NCI-H146 (cell line): ENCODE measurements around the gene ZC3H11A.
"Not testable (repeated sequence)": the region's sequence is repeated elsewhere in the genome, so short reads cannot be mapped to it uniquely, and the experiment has no call there.

Source experiments
- DNase-seq: peaks from one replicate; lab custom pipeline; 2025; lab: John Stamatoyannopoulos, UW

The ZC3H11A gene

GRCh38 chr1:203795441-203796235 lies at the start of gene ZC3H11A, which contains the start of gene ZBED6:
Gene ZC3H11A (plus strand): TSS chr1:203795623. CDS start chr1:203817071, 21,448 bp downstream.
Gene ZBED6 (plus strand): TSS chr1:203795623. CDS start chr1:203797523, 1,900 bp downstream.
- DNase-seq, result peak; percentile 98

DNA sequence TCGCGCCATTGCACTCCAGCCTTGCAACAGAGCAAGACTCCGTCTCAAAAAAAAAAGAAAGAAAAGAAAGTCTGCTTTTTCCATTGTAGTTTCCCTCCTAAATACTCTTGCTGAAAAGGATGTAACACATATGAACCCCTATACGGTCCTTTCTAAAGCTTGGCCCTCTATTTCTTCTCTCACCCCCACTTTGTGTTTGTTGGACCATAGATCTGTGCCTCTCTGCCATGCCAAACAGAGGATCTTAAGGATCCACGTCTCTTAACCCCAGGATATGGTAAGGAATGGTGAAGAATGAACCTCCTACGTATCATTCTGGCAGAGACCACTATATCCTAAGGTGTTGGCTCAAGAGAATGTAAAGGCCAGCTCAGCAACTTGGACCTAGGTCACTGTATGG lies 49.1 kb upstream of the ZC3H11A start:
- no peak for DNase-seq

GRCh38 chr1:203751051-203751450 lies 44.4 kb upstream of the ZC3H11A start:
- DNase-seq, result no peak

DNA sequence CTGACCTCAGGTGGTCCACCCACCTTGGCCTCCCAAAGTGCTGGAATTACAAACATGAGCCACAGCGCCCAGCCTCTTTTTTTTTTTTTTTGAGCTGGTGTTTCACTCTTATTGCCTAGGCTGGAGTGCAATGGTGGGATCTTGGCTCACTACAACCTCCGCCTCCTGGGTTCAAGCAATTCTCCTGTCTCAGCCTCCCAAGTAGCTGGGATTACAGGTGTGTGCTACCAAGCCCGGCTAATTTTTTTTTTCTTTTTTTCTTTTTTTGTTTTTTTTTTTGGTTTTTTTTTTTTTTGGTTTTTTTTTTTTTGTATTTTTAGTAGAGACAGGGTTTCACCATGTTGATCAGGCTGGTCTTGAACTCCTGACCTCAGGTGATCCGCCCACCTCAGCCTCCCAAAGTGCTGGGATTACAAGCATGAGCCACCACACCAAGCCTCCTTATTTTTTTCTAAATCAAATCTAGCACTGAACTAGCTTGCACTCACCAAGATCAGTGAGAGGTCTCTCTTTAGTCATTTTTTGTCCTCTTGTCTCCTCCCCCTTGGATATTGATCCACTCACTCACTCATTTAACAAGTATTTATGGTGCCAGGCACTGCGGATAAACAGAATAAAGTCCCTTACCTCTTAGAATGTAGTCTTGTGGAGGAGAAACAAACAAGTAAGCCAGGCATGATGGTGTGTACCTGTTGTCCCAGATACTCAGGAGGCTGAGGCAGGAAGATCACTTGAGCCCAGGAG lies 43.6 kb upstream of the ZC3H11A start:
- not testable (repeated sequence) for DNase-seq

DNA sequence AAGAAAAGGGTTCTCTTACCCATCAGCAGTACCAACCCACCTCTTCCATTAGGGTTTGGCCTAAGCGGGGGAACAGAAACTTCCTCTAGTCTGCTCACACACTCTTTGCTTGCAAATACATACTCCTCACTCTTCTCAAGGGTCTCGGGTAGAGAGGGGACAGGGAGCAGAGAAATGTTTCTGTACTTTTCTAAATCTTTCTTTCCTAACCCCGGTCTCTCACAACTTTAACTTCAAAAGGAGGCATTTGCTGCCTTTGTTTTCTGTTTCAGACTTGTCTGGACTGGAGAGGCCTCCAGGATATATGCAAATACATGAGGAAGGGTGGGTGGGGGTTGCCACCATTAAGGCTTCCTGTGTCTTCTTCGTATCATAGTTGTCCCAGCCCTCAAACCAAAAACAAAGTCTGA lies 41.0 kb upstream of the ZC3H11A start:
- DNase-seq, result no peak

DNA sequence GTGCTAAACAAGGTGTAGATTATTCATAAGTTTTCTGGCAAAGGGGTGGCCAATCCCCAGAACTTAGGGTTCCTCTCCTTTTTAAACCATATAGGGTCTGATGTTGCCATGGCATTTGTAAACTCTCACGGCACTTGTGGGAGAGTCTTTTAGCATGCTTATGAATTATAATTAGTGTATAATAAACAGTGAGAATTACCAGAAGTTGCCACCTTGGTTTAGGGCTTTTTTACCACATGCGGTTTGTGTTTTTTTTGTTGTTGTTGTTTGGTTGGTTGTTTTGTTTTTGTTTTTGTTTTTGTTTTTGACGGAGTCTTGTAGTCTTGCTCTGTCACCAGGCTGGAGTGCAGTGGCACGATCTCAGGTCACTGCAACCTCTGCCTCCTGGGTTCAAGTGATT lies 39.4 kb upstream of the ZC3H11A start:
- no peak for DNase-seq

DNA sequence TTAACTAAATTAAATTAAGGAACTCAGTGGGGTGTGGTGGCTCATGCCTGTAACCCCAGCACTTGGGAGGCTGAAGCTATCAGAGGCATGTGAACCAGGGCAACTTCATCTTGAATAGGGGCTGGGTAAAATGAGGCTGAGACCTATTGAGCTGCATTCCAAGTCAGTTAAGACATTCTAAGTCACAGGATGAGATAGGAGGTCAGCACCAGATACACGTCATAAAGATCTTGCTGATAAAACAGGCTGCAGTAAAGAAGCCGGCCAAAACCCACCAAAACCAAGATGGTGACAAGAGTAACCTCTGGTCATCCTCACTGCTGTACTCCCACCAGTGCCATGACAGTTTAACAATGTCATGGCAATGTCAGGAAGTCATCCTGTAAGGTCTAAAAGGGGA lies 36.7 kb upstream of the ZC3H11A start:
- not testable (repeated sequence) for DNase-seq

GRCh38 chr1:203760506-203760905 lies 34.9 kb upstream of the ZC3H11A start:
- no peak for DNase-seq

DNA sequence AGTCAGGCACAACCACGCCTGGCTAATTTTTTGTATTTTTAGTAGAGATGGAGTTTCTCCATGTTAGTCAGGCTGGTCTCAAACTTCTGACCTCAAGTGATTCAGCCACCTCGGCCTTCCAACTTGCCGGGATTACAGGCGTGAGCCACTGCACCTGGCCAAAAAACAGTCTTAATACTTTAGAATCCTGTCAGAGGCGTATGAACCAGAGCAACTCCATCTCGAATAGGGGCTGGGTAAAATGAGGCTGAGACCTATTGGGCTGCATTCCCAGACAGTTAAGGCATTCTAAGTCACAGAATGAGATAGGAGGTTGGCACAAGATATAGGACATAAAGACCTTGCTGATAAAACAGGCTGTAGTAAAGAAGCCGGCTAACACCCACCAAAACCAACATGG lies 33.5 kb upstream of the ZC3H11A start:
- DNase-seq, result not testable (repeated sequence)

- no peak for DNase-seq
Measured at GRCh38 chr1:203763505-203763904, 31.9 kb upstream of the ZC3H11A start.

DNA sequence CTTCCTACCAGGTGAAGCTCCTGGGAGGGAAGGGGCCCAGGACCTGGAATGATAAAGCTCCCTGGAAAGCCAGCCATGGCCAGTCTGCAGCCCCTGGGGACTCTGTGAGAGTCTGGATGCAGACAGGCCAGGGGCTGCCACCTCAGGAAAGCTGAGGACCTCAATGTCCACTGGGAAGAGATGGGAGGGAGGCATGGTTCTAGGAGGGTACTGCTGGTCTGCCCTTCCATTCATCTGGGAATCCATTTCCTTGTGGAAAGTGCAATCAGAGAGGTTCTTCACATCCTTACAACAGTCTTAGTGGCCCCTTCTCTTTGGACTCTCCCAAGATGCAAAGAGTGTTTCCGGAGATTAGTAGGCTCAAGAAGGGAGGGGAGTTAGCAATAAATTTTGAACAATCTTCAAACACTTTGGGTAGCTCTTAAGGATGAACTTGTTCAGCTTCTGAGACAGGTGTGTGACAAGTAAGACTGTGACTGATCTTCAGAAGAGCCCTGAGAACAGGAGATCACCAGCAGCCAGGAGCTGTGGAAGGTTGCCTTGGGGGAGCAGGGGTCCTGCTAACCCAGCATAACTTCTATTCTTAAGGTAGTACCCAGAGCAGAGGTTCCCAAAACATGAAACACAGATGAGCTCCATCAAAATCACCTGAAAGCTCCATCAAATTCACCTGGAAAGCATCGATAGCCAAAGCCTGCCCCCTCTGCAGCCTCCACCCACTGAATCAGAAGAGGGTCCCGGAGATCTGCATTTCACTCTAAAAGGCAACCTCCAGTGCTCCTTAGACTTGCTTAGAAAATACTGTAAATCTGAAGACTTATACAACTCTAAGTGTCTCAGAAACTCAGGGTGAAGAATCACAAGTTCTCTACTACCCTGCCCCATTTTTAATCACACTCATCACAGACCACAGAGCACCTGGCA lies 31.1 kb upstream of the ZC3H11A start:
- DNase-seq, result no peak

DNA sequence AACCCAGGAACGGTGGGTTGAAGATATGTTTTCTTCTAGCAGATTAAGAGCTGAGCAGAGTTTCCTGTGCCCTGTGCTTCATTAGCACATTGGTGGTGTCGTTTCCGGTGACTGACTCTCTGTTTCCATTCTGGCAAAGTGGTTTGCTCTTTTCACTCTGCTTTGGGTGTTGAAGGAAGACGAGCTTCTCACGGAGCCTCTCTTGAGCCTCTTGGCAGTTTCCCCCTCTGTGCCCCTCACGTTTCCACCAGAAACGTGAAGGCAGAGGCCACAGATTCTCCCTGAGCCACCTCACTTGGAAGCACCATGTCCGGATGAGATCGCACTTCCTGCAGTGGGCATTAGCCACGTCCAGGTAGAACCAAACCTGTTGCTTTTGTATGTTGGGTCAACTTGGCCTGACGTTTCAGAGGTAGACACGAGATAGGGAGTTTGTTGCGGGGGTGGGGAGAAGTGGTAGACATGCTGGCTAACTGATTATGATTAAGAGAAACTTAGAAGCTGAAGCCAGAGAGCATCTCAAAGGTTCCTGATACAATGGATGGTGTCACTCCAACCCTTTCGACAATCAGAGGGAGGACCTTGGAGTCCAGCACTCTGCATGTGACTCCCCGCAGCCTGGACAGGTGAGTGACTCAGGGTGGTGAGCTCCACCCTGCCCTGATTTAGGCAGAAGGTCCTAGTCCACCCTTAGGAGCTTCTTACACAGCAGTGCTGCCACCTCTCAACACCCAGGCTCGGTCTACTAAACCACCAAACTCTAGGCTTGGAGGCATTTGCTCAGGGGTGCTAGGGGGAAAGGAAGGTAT lies 30.2 kb upstream of the ZC3H11A start, which contains the start of gene LAX1:
TSS of gene LAX1 (plus strand) at position 155 of the 809 bp plus-strand sequence. CDS start at position 538, 383 bp downstream.
- no peak for DNase-seq

GRCh38 chr1:203768256-203768655 lies 27.2 kb upstream of the ZC3H11A start:
- no peak for DNase-seq

DNA sequence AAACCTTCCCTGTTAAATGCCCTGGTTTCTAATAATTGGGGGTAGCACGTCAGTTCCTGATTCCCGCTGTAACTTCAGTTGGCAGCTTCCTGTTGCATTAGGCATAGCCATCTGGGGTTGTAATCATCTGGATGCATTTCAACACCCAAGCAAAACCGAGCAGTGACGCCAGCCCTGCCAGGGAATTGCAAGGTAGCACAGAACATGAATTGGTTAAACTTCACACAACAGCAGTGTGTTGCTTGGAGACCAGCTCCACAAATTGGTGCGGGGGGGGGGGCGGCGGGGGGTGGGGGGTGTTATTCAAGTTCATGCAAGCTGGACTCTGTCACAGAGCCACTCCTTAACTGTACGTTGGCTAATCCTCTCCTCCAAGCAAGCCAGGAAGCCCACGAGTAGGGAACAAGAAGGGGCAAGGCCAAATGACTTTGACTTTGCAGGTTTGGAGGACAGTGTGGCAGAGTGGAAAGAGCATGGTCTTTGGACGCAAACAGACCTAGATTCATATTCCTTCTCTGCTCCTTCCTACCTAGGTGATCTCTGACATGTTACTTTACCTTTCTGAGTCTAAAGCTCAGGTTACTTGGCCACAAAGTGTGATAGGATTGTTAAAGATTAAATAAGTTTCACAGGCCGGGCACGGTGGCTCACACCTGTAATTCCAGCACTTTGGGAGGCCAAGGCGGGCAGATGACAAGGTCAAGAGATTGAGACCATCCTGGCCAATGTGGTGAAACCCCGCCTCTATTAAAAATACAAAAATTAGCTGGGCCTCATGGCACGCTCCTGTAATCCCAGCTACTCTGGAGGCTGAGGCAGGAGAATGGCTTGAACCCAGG lies 25.7 kb upstream of the ZC3H11A start:
- DNase-seq, result peak; percentile 56

GRCh38 chr1:203771901-203772301 lies 23.5 kb upstream of the ZC3H11A start:
- DNase-seq, result no peak

GRCh38 chr1:203772836-203773235 lies 22.6 kb upstream of the ZC3H11A start:
- no peak for DNase-seq

GRCh38 chr1:203776636-203777035 lies 18.8 kb upstream of the ZC3H11A start:
- DNase-seq, result no peak

DNA sequence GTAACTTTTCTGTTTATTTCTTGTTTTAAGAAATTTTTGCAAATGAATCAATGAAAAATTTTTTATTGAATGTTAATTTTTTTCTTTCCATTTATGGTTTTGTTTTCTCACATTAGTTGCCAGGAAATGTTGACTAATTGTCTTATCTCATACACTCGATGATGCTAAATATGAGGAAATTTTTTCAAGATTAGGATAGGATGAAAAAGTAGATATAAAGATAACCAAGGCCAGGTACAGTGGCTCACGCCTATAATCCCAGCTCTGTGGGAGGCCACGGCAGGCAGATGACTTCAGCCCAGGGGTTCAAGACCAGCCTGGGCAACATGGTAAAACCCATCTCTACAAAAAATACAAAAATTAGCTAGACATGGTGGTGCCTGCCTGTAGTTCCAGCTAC lies 17.8 kb upstream of the ZC3H11A start:
- no peak for DNase-seq

DNA sequence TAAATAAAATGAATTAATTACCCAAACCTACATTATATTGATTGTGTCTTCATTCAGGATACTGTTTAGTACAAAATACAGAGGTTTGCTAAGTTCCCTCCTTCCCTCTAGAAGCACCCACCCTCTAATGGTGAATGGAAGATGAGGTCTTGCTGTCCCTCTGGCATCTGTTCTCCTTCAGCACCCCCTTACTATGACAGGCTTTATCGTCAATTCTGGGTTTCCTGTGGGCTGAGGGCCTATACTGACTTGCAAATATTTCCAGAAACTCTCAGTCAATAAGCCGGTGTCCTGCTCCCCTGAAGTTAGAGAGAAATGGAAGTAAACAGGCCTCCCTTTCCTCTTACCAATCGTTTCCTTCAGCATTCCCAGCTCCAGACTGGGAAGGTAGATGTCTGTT lies 17.3 kb upstream of the ZC3H11A start:
- DNase-seq, result no peak

DNA sequence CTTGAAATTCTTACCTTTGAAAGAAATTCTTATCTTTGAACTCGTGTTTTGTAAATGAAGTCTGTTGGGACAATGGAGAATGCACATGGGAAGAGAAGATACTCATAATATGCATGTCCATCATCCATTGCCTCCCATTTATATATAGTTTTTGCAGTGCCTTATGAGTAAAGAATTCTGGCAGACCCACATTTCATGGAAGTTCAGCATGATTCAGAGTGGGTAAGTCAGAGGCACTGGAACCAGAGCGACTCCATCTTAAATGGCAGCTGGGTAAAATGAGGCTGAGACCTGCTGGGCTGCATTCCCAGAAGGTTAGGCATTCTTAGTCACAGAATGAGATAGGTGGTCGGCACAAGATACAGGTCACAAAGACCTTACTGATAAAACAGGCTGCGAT lies 16.6 kb upstream of the ZC3H11A start:
- DNase-seq, result no peak
